ENCODE data around the gene PQBP1.

DNA sequence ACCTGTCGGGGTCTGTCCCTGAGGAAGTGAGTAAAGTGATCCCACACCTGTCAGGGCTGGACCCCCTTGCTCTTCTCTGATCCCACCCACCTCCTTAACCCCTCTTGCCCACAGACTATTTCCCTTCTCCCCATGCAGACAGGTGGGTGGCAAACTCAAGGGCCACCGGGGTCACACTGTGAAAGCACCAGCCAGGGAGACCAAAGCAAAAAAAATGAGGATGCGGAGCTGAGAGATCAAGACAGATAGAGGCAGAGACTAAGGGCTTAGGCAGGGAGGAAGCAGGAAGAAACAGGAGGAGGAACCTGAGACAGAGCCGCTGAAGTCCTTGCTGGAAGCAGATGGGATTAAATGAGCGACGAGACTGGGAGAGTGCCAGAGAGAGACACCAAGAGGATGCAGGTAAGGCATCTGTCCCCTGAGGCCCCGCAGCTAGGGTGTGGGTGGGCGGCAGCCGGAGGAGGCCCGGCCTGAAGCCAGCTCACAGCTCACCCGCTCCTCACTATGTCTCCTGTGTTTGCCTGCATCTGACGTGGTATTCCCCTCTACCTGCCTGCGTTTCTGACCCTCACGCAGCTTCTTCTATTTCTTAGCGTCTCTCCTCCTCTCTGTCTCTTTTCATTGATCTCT, 7.3 kb upstream of the PQBP1 start:
- TF ChIP-seq, protein P1, sequence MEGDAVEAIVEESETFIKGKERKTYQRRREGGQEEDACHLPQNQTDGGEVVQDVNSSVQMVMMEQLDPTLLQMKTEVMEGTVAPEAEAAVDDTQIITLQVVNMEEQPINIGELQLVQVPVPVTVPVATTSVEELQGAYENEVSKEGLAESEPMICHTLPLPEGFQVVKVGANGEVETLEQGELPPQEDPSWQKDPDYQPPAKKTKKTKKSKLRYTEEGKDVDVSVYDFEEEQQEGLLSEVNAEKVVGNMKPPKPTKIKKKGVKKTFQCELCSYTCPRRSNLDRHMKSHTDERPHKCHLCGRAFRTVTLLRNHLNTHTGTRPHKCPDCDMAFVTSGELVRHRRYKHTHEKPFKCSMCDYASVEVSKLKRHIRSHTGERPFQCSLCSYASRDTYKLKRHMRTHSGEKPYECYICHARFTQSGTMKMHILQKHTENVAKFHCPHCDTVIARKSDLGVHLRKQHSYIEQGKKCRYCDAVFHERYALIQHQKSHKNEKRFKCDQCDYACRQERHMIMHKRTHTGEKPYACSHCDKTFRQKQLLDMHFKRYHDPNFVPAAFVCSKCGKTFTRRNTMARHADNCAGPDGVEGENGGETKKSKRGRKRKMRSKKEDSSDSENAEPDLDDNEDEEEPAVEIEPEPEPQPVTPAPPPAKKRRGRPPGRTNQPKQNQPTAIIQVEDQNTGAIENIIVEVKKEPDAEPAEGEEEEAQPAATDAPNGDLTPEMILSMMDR (IDR thresholded peaks at IDR 0.05), result no peak
- no peak for TF ChIP-seq POLR2A (IDR thresholded peaks at IDR 0.05)
